ENCODE data around the gene LINGO3.

The LINGO3 gene

DNA sequence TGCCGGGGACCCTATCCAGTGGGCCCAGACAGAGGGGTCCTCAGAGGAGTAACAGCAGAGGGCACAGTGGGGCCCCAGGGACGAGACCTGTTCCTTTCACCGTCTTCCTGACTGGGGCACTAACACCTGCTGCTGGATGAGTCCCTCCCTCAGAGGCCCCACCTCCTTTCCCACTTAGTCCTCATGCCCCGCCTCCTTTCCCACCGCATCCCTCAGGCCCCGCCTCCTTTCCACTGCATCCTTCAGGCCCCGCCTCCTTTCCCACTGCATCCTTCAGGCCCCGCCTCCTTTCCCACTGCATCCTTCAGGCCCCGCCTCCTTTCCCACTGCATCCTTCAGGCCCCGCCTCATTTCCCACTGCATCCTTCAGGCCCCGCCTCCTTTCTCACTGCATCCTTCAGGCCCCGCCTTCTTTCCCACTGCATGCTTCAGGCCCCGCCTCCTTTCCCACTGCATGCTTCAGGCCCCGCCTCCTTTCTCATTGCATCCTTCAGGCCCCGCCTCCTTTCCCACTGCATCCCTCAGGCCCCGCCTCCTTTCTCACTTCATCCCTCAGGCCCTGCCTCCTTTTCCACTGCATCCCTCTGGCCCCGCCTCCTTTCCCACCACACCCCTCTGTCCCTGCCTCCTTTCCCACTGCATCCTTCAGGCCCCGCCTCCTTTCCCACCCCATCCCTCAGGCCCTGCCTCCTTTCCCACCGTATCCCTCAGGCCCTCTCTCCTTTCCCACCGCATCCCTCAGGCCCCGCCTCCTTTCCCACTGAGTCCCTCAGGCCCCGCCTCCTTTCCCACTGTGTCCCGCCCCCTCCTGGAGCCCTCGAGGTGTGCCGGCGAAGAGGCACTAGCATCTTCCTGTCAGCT is 27.3 kb upstream of the LINGO3 start:
- Mint-ChIP-seq H3K27me3 (no peaks in the 10 kb centered on the region), H3K9me3 (peaks cover 2% of the 10 kb centered on the region), H3K36me3 (peaks cover 19% of the 10 kb centered on the region), H3K27ac (peak overlapping the region; percentile 83), H3K4me3 (peak overlapping the region; percentile 64), H3K4me1 (peaks cover 44% of the 10 kb centered on the region)
- DNase-seq (ENCODE audit: low spot score in 2 of 2): no peak
- no peak for ATAC-seq (ENCODE audit: low read depth)

GRCh38 chr19:2334426-2334825 is 26.5 kb upstream of the LINGO3 start:
- DNase-seq (ENCODE audit: low spot score in 2 of 2) (no peak), ATAC-seq (ENCODE audit: low read depth) (no peak)
- H3K9me3 Mint-ChIP-seq: peaks cover 2% of the 10 kb centered on the region
- no peak overlapping the region for H3K4me3 Mint-ChIP-seq
- peaks cover 19% of the 10 kb centered on the region for H3K36me3 Mint-ChIP-seq
- H3K27me3 Mint-ChIP-seq: no peaks in the 10 kb centered on the region
- H3K4me1 Mint-ChIP-seq: peaks cover 50% of the 10 kb centered on the region
- no peak overlapping the region for H3K27ac Mint-ChIP-seq

DNA sequence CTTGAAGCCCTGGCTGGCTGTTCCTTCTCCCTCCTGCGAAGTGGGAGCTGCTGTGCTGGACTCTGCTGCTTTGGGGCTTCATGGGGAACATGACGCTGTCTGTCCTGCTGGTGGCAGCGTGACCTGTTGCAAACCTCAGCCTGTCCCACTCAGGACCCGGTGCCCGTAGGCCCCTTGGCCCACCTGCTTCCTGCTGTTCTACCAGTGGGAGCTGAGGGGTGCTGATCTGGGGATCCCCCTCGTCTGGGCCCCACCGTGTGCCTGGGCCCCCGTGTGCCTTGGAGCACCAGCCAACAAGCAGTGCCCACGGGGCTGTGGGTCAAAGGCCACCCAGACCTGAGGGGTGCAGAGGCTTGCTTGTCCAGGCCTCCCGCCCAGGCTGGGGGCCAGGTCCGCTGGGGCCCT is 25.9 kb upstream of the LINGO3 start:
- peaks cover 2% of the 10 kb centered on the region for H3K9me3 Mint-ChIP-seq
- H3K27me3 Mint-ChIP-seq: no peaks in the 10 kb centered on the region
- DNase-seq (ENCODE audit: low spot score in 2 of 2) (no peak), ATAC-seq (ENCODE audit: low read depth) (no peak)
- peak overlapping the region; percentile 95 for H3K27ac Mint-ChIP-seq
- H3K4me3 Mint-ChIP-seq: peak overlapping the region; percentile 66
- H3K4me1 Mint-ChIP-seq: peaks cover 56% of the 10 kb centered on the region
- H3K36me3 Mint-ChIP-seq: peaks cover 19% of the 10 kb centered on the region

DNA sequence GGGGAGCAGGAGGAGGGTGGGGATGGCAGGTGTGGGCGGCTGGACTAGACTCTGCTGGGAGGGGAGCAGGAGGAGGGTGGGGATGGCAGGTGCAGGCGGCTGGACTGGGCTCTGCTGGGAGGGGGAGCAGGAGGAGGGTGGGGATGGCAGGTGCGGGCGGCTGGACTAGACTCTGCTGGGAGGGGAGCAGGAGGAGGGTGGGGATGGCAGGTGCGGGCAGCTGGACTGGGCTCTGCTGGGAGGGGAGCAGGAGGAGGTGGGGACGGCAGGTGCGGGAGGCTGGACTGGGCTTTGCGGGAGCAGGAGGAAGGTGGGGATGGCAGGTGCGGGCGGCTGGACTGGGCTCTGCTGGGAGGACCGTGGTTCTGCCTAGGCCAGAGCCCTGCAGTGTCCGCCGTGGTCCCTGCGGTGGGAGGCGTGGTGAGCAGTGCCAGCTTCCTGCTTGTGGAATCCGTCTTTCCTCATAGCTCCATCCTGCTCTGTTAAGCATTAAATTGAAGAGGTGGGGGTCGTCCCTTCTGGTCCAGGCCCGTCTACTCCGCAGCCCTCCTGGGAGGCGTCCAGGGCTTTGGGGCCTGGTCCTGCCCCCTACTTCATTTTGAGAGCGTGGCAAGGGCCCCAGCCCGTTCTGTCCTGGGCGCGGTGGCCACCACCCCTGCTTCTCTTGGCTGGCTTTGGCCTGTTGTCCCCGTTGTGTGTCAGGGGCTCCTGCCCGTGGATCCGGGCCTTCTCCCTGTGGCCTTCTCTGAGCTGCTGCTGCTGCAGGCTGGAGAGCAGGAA is 25.3 kb upstream of the LINGO3 start:
- H3K9me3 Mint-ChIP-seq: peaks cover 2% of the 10 kb centered on the region
- ATAC-seq (ENCODE audit: low read depth) (no peak), DNase-seq (ENCODE audit: low spot score in 2 of 2) (no peak)
- H3K36me3 Mint-ChIP-seq: peaks cover 21% of the 10 kb centered on the region
- peaks cover 58% of the 10 kb centered on the region for H3K4me1 Mint-ChIP-seq
- peak overlapping the region; percentile 95 for H3K27ac Mint-ChIP-seq
- H3K27me3 Mint-ChIP-seq: no peaks in the 10 kb centered on the region
- H3K4me3 Mint-ChIP-seq: peak overlapping the region; percentile 66

DNA sequence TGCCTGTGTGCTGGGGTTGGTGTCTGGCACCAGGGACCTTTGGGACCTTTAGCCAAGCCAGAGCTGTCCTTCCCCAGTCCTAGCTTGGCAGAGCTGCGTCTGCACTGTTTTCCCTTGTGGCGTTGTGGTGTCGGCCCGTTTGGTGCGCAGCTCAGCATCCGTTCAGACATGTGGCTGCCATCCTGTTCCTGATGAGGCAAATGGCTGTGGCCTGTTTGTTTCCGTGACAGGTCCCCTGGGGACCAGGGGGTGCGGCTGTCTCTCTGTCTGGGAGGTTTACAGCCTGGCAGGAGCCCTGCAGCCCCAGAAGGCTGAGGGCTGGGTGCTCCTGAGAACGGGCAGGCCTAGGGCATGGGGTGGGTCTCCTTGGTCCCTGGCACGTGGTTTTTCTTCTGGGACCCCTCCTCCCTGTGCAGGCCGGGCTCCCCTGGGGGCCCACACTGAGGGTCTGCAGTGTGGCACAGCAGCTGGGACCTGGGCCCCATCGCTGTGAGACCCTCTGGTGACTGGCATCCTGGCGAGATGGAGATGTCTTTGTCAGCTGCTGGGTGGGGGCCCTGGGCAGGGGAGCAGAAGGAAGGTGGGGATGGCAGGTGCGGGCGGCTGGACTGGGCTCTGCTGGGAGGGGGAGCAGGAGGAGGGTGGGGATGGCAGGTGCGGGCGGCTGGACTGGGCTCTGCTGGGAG is 24.5 kb upstream of the LINGO3 start:
- DNase-seq (ENCODE audit: low spot score in 2 of 2) (peak; percentile 79 to 88), ATAC-seq (ENCODE audit: low read depth) (peak; percentile 85)
- Mint-ChIP-seq H3K27ac (peak overlapping the region; percentile 95), H3K36me3 (peaks cover 19% of the 10 kb centered on the region), H3K4me3 (peak overlapping the region; percentile 84), H3K9me3 (peaks cover 2% of the 10 kb centered on the region), H3K4me1 (peaks cover 60% of the 10 kb centered on the region), H3K27me3 (no peaks in the 10 kb centered on the region)

- DNase-seq (ENCODE audit: low spot score in 2 of 2) (no peak), ATAC-seq (ENCODE audit: low read depth) (no peak)
- Mint-ChIP-seq H3K27me3 (no peaks in the 10 kb centered on the region), H3K4me1 (peaks cover 63% of the 10 kb centered on the region), H3K9me3 (peaks cover 2% of the 10 kb centered on the region), H3K4me3 (peak overlapping the region; percentile 84), H3K36me3 (peaks cover 17% of the 10 kb centered on the region), H3K27ac (peak overlapping the region; percentile 95)
Observed at GRCh38 chr19:2331601-2332246, 23.8 kb upstream of the LINGO3 start.

DNA sequence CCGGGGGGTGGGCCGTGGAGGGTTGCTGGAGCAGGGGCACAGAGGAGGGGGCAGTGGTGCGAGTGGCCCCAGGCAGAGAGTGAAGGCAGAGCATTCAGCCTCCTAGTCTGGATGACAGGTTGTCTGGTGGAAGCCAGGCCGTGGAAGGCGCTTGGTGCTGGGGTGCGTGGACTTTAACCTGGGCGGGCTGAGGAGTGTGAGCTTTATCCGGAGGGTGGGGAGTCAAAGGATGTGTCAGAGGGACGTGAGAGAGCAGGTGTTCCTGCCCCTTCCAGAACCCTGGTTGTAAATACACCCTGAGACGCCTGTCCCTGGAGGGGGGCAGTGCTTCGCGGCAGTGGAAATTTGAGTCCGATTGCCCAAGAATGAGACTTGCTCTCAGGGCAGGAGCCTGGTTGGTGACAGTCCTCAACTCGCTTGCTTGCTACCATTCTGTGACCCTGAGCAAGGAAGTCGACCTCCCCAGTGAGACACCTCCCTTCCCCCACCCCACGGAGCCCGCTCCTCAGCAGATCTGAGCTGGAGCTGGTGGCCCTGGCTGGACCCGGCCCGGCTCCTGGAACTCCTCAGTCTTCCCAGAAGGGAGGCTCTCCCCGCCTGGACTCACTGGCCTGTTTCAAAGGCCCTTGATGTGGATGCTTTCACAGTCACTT is 22.8 kb upstream of the LINGO3 start:
- peaks cover 60% of the 10 kb centered on the region for H3K4me1 Mint-ChIP-seq
- ATAC-seq (ENCODE audit: low read depth) (no peak), DNase-seq (ENCODE audit: low spot score in 2 of 2) (no peak)
- H3K27me3 Mint-ChIP-seq: no peaks in the 10 kb centered on the region
- H3K4me3 Mint-ChIP-seq: peak overlapping the region; percentile 25
- peaks cover 12% of the 10 kb centered on the region for H3K36me3 Mint-ChIP-seq
- H3K9me3 Mint-ChIP-seq: peaks cover 2% of the 10 kb centered on the region
- H3K27ac Mint-ChIP-seq: peak overlapping the region; percentile 95

DNA sequence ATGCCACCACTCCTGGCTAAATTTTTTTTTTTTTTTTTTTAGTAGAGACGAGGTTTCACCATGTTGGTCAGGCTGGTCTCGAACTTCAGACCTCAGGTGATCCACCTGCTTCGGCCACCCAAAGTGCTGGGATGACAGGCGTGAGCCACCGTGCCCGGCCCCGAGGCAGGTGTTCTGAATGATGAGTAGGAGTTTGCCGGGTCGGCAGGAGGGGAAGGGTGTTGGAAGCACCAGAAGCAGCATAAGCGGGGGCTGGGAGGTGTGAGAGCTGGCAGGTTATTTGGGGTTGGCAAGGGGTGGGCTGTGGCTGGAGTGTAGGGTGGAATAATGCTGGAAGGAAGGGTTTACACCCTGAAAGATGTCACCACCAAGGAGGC is 22.3 kb upstream of the LINGO3 start:
- H3K27ac Mint-ChIP-seq: peak overlapping the region; percentile 95
- DNase-seq (ENCODE audit: low spot score in 2 of 2) (no peak), ATAC-seq (ENCODE audit: low read depth) (no peak)
- peaks cover 10% of the 10 kb centered on the region for H3K36me3 Mint-ChIP-seq
- H3K27me3 Mint-ChIP-seq: no peaks in the 10 kb centered on the region
- peaks cover 60% of the 10 kb centered on the region for H3K4me1 Mint-ChIP-seq
- H3K9me3 Mint-ChIP-seq: no peaks in the 10 kb centered on the region
- peak overlapping the region; percentile 24 for H3K4me3 Mint-ChIP-seq

DNA sequence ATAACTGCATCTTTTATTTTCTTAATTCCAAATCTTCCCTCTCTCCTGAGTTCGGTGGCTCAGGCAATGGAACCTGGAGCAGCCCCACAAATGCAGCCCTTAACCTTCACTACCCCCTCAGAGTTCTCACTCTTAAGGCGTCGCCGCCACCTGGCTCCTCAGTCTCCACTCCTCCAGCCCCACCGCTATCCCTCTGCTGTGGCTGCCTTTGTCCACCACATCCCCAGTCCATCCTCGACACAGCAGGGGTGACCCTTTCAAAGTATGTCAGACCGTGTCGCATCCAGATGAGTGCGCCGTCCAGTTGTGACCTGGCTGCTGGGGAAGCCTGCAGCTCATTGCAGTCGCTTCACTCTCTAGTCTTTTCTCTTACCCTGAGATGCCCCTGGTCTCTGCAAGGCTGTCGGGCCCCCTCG is 21.6 kb upstream of the LINGO3 start:
- ATAC-seq (ENCODE audit: low read depth) (no peak), DNase-seq (ENCODE audit: low spot score in 2 of 2) (no peak)
- Mint-ChIP-seq H3K9me3 (no peaks in the 10 kb centered on the region), H3K27ac (peak overlapping the region; percentile 95), H3K27me3 (no peaks in the 10 kb centered on the region), H3K4me3 (peak overlapping the region; percentile 85), H3K36me3 (peaks cover 7% of the 10 kb centered on the region), H3K4me1 (peaks cover 65% of the 10 kb centered on the region)

GRCh38 chr19:2329149-2329478 is 21.2 kb upstream of the LINGO3 start:
- Mint-ChIP-seq H3K4me3 (peak overlapping the region; percentile 85), H3K27me3 (no peaks in the 10 kb centered on the region), H3K4me1 (peaks cover 67% of the 10 kb centered on the region), H3K27ac (peak overlapping the region; percentile 95), H3K36me3 (peaks cover 7% of the 10 kb centered on the region), H3K9me3 (no peaks in the 10 kb centered on the region)
- DNase-seq (ENCODE audit: low spot score in 2 of 2) (no peak), ATAC-seq (ENCODE audit: low read depth) (no peak)

DNA sequence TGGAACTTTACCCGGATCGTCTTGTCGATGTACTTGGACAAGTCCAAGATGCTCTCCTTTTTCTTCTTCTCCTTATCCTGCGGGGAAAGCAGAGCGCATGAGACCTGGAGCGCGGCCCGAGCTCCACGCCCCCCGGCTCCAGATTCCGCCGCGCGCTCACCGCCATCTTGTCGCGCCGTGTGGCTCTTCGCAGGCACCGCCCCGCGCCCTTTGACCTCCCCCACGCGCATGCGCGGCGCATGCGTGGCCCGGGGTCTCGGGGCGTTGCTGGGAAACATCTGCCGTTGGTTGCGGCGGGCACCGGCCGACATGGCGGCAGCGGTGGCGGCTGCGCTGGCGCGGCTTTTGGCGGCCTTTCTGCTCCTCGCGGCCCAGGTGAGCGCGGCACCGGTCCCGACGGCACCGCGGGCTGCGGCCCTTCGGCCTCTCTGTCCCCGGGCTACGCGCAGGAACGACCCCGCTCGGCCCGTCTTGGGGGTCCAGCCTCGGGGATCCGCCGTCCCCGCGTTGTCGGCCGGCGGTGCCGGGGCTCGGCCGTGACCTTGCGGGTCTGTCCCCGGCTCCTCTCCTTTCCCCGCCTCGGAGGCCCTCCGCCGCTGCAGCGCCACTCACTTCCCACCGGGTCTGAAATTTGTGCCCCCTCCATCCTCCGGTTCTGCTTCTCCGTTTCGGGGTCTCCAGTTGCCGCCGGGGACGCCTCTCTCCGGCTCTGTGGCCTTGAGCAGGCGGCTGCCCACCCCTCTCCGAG is 20.6 kb upstream of the LINGO3 start, which contains the start of the genes LSM7 and SPPL2B:
TSS of gene LSM7 (minus strand) at position 186 of the 748 bp plus-strand sequence. CDS start at position 166, 20 bp downstream.
TSS of gene SPPL2B (plus strand) at position 284 of the 748 bp plus-strand sequence. CDS start at position 310, 26 bp downstream.
- Mint-ChIP-seq H3K9me3 (no peaks in the 10 kb centered on the region), H3K4me3 (peak within 1 kb of the TSS; percentile 94), H3K4me1 (peaks cover 68% of the 10 kb centered on the region), H3K27me3 (no peaks in the 10 kb centered on the region), H3K36me3 (peaks cover 9% of the 10 kb centered on the region), H3K27ac (peak within 1 kb of the TSS; percentile 95)
- ATAC-seq (ENCODE audit: low read depth): peak; percentile 53
- DNase-seq (ENCODE audit: low spot score in 2 of 2): peak; percentile 91 to 93

GRCh38 chr19:2327773-2328400 is 19.9 kb upstream of the LINGO3 start:
- H3K9me3 Mint-ChIP-seq: no peaks in the 10 kb centered on the region
- DNase-seq (ENCODE audit: low spot score in 2 of 2): no peak
- H3K36me3 Mint-ChIP-seq: peaks cover 11% of the 10 kb centered on the region
- H3K27me3 Mint-ChIP-seq: no peaks in the 10 kb centered on the region
- peak; percentile 37 for ATAC-seq (ENCODE audit: low read depth)
- H3K4me1 Mint-ChIP-seq: peaks cover 64% of the 10 kb centered on the region
- peak overlapping the region; percentile 95 for H3K27ac Mint-ChIP-seq
- peak overlapping the region; percentile 94 for H3K4me3 Mint-ChIP-seq
